MM.1S (cell line): ENCODE data around the gene TRIM44.

Experiments
- DNase-seq: peaks from one replicate; pipeline ENCODE4 v3.0.0-alpha.2; 2015
- H2AFZ ChIP-seq: fragments of 300-600 bp; sonication (generic); 2 replicates; pipeline ENCODE4 v1.6.0; 2016; ENCODE audit warnings: antibody characterized with exemption, low read length
- H3F3A ChIP-seq: fragments of 300-600 bp; sonication (generic); 2 replicates; pipeline ENCODE4 v1.6.1; 2016; ENCODE audit warnings: mild to moderate bottlenecking, antibody characterized with exemption, low read length, moderate library complexity, mixed read lengths; ENCODE audit not compliant: insufficient read depth
- H3K27ac ChIP-seq: fragments of 300-600 bp; sonication (generic); 2 replicates; pipeline ENCODE4 v1.5.1; 2016; ENCODE audit warnings: mild to moderate bottlenecking, low read length
- H3K27me3 ChIP-seq: fragments of 300-600 bp; sonication (generic); replicated peaks from 2 replicates; pipeline ENCODE4 v1.6.0; 2016; ENCODE audit warnings: low read length; ENCODE audit not compliant: insufficient read depth
- H3K36me3 ChIP-seq: fragments of 300-600 bp; sonication (generic); replicated peaks from 2 replicates; pipeline ENCODE4 v1.6.1; 2016; ENCODE audit warnings: mild to moderate bottlenecking, low read length, mixed read lengths; ENCODE audit not compliant: insufficient read depth
- H3K4me1 ChIP-seq: fragments of 300-600 bp; sonication (generic); 2 replicates; pipeline ENCODE4 v1.6.1; 2016; ENCODE audit warnings: low read length, mixed read lengths
- H3K4me2 ChIP-seq: fragments of 300-600 bp; sonication (generic); 2 replicates; pipeline ENCODE4 v1.6.0; 2016; ENCODE audit warnings: low read depth, low read length
- H3K4me3 ChIP-seq: fragments of 300-600 bp; sonication (generic); 2 replicates; pipeline ENCODE4 v1.5.1; 2016; ENCODE audit warnings: low read length, mixed read lengths
- H3K79me2 ChIP-seq: fragments of 300-600 bp; sonication (generic); 2 replicates; pipeline ENCODE4 v1.6.1; 2016; ENCODE audit warnings: mixed run types, low read length, mixed read lengths
- H3K9ac ChIP-seq: fragments of 300-600 bp; sonication (generic); 2 replicates; pipeline ENCODE4 v1.6.1; 2016; ENCODE audit warnings: low read length, mixed read lengths
- H3K9me2 ChIP-seq: fragments of 300-600 bp; sonication (generic); replicated peaks from 2 replicates; pipeline ENCODE4 v1.6.1; 2016; ENCODE audit warnings: mild to moderate bottlenecking, low read length, mixed read lengths; ENCODE audit not compliant: insufficient read depth
- H3K9me3 ChIP-seq: fragments of 300-600 bp; sonication (generic); replicated peaks from 2 replicates; pipeline ENCODE4 v1.6.1; 2016; ENCODE audit warnings: mild to moderate bottlenecking, low read length, mixed read lengths; ENCODE audit not compliant: insufficient read depth
- H4K20me1 ChIP-seq: fragments of 300-600 bp; sonication (generic); 2 replicates; pipeline ENCODE4 v1.6.1; 2016; ENCODE audit warnings: mild to moderate bottlenecking, low read length, moderate library complexity, mixed read lengths; ENCODE audit not compliant: insufficient read depth
- EZH2 ChIP-seq: fragments of 300-600 bp; sonication (generic); optimal IDR thresholded peaks from 2 replicates; pipeline ENCODE3; 2017; ENCODE audit warnings: low read depth, mild to moderate bottlenecking, antibody characterized with exemption, low read length, mixed read lengths
- EZH2phosphoT487 ChIP-seq: fragments of 300-600 bp; sonication (generic); IDR thresholded peaks from 2 replicates; pipeline ENCODE4 v1.6.1; 2018; ENCODE audit warnings: antibody characterized with exemption, low read length
- TF ChIP-seq, protein P1 (sequence below): fragments of 300-600 bp; sonication (generic); IDR thresholded peaks from 2 replicates; pipeline ENCODE4 v1.5.1; 2016; ENCODE audit warnings: antibody characterized with exemption, low read length, mixed read lengths

The TRIM44 gene

DNA sequence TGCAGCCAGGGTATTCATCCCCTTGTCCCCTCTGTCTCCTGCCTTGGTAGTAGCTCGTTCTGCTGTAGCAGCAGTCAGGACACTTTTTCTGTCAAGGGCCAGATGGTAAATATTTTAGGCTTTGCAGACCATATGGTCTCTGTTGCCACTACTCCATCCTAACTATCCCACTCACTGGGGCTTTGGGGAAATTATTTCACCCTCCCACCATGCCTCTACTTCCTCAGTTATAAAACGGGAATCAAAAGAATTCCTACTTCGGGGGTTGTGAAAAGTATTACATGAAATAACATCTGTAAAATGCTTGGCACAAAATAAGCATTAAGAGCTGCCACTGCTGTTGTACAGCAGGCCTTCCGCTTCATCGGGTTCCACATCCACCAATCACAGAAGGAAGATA lies 191.4 kb downstream of the TRIM44 start:
- Histone ChIP-seq H4K20me1 (no peaks in the 10 kb centered on the region), H3K9me3 (no peaks in the 10 kb centered on the region), H3F3A (no peaks in the 10 kb centered on the region), H3K9me2 (no peaks in the 10 kb centered on the region), H3K4me3 (no peak overlapping the region), H2AFZ (no peak overlapping the region), H3K9ac (no peak overlapping the region), H3K4me1 (no peaks in the 10 kb centered on the region), H3K36me3 (no peaks in the 10 kb centered on the region), H3K27ac (no peak overlapping the region), H3K27me3 (no peaks in the 10 kb centered on the region), H3K4me2 (no peak overlapping the region), H3K79me2 (no peaks in the 10 kb centered on the region)
- TF ChIP-seq EZH2, result no peak
- no peak for TF ChIP-seq EZH2phosphoT487
- TF ChIP-seq, protein P1, sequence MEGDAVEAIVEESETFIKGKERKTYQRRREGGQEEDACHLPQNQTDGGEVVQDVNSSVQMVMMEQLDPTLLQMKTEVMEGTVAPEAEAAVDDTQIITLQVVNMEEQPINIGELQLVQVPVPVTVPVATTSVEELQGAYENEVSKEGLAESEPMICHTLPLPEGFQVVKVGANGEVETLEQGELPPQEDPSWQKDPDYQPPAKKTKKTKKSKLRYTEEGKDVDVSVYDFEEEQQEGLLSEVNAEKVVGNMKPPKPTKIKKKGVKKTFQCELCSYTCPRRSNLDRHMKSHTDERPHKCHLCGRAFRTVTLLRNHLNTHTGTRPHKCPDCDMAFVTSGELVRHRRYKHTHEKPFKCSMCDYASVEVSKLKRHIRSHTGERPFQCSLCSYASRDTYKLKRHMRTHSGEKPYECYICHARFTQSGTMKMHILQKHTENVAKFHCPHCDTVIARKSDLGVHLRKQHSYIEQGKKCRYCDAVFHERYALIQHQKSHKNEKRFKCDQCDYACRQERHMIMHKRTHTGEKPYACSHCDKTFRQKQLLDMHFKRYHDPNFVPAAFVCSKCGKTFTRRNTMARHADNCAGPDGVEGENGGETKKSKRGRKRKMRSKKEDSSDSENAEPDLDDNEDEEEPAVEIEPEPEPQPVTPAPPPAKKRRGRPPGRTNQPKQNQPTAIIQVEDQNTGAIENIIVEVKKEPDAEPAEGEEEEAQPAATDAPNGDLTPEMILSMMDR, result no peak
- no peak for DNase-seq

GRCh38 chr11:35855671-35856070 lies 193.1 kb downstream of the TRIM44 start:
- no peak for TF ChIP-seq EZH2
- no peak for TF ChIP-seq EZH2phosphoT487
- TF ChIP-seq, protein P1, result no peak
- no peak overlapping the region for H3K27ac ChIP-seq
- H3K9me2 ChIP-seq, result no peaks in the 10 kb centered on the region
- H3K27me3 ChIP-seq, result no peaks in the 10 kb centered on the region
- no peaks in the 10 kb centered on the region for H3K36me3 ChIP-seq
- H3K9me3 ChIP-seq, result no peaks in the 10 kb centered on the region
- H2AFZ ChIP-seq, result no peak overlapping the region
- no peak for DNase-seq
- no peaks in the 10 kb centered on the region for H3K4me1 ChIP-seq
- no peaks in the 10 kb centered on the region for H4K20me1 ChIP-seq
- H3K79me2 ChIP-seq, result no peaks in the 10 kb centered on the region
- H3K9ac ChIP-seq, result no peak overlapping the region
- H3K4me3 ChIP-seq, result no peak overlapping the region
- no peaks in the 10 kb centered on the region for H3F3A ChIP-seq
- no peak overlapping the region for H3K4me2 ChIP-seq

DNA sequence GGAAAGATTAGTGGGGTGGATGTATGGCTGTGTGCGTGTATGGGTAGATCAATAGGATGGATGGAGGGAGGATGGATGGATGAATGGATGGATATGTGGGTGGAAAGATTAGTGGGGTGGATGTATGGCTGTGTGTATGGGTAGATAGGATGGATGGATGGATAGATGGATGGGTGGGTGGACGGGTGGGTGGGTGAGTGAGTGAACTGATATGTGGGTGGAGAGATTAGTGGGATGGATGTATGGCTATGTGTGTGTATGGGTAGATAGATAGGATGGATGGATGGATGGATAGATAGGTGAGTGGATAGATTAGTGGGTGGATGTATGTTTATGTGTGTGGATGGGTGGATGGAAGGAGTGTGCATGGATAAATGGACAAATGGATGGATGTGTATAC lies 193.7 kb downstream of the TRIM44 start:
- H3K27me3 ChIP-seq, result no peaks in the 10 kb centered on the region
- H3K4me3 ChIP-seq, result no peak overlapping the region
- no peaks in the 10 kb centered on the region for H3K79me2 ChIP-seq
- H2AFZ ChIP-seq, result no peak overlapping the region
- DNase-seq, result no peak
- H3K9me2 ChIP-seq, result no peaks in the 10 kb centered on the region
- TF ChIP-seq, protein P1, result no peak
- no peak for TF ChIP-seq EZH2phosphoT487
- TF ChIP-seq EZH2, result no peak
- no peaks in the 10 kb centered on the region for H3K4me1 ChIP-seq
- H3K27ac ChIP-seq, result no peak overlapping the region
- H3K9ac ChIP-seq, result no peak overlapping the region
- no peaks in the 10 kb centered on the region for H3K9me3 ChIP-seq
- no peaks in the 10 kb centered on the region for H3K36me3 ChIP-seq
- H4K20me1 ChIP-seq, result no peaks in the 10 kb centered on the region
- H3F3A ChIP-seq, result no peaks in the 10 kb centered on the region
- no peak overlapping the region for H3K4me2 ChIP-seq

DNA sequence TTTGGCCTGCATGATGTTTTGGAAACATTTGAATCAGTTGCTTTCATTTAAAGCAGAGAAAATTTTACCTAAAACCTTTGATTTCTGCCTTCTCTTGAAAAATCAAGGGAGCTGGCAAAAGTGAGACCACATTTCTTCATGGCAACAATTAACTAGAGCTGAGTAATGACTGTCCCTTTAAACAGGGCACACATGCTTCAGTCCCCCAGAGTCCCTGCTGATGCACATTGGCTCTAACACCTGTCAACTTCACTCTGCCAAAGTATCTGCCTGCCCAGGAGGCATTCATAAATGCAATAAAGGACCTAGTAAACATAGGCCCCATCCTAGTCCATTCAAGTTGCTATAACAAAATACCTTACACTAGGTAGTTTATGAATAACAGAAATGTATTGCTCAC lies 194.2 kb downstream of the TRIM44 start:
- Histone ChIP-seq H3K9me2 (no peaks in the 10 kb centered on the region), H3K9ac (no peak overlapping the region), H3K4me3 (no peak overlapping the region), H3K27ac (no peak overlapping the region), H3K79me2 (no peaks in the 10 kb centered on the region), H3K27me3 (no peaks in the 10 kb centered on the region), H3K4me2 (no peak overlapping the region), H3K36me3 (no peaks in the 10 kb centered on the region), H3K9me3 (no peaks in the 10 kb centered on the region), H2AFZ (no peak overlapping the region), H4K20me1 (no peaks in the 10 kb centered on the region), H3K4me1 (no peaks in the 10 kb centered on the region), H3F3A (no peaks in the 10 kb centered on the region)
- no peak for DNase-seq
- TF ChIP-seq, protein P1, result no peak
- TF ChIP-seq EZH2phosphoT487 (no peak), EZH2 (no peak)
